NB4 (cell line): ENCODE measurements around the gene NOP9.

Source experiments
- CTCF ChIP-seq: IDR thresholded peaks from one replicate; pipeline ENCODE4 v1.5.1; 2012; ENCODE audit warnings: low read depth, low read length
- POLR2A ChIP-seq: IDR thresholded peaks from 2 replicates; pipeline ENCODE4 v1.6.1; 2011; ENCODE audit warnings: mild to moderate bottlenecking; ENCODE audit not compliant: insufficient read length; ENCODE audit errors: extremely low read depth

- TF ChIP-seq CTCF: no peak
- TF ChIP-seq POLR2A: no peak
These were observed 23.0 kb downstream of the NOP9 start for GRCh38 chr14:24322672-24323071.
